AG08396 (cell line): ENCODE data around the gene INIP.

Experiments used
- DNase-seq: peaks from one replicate; pipeline ENCODE4 v3.0.0; 2012; ENCODE audit warnings: low spot score, mixed read lengths

INIP gene, protein sequence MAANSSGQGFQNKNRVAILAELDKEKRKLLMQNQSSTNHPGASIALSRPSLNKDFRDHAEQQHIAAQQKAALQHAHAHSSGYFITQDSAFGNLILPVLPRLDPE

DNA sequence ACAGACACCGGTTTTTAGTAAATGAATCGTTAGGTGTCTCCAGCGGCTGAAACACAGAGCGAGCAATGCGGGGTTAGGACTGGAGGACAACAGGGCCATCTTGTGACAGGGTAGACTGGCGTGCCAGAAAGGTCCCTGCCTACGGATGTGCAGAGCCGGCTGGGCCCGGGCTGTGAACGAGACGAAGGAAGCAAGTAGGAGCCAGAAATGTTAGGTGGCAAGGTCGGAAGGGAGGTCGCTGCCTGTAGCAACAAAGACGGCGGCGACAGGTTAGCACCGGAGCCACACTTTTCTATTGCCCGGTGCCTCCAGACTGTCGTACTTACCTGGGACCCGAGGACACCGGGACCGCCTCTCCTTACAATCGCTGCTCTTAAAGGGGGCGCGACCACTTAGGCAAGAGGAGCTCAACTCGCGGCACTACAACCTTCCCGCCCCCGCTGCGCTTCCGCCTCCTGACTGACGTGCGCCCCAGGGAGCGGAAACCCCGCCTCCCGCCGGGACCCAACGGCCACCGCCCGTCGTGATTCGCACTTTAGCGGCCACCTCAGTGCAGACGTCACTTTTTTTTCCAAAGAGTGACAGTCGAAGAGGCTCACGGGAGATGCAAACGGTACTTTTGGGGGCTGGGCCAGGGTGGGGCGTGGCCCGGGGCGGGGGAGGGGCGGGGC lies at the start of gene INIP:
Gene INIP (minus strand): TSS at position 457 of the 671 bp plus-strand sequence. CDS start 1,632 bp downstream, outside the sequence.
- DNase-seq, result peak; percentile 96

DNA sequence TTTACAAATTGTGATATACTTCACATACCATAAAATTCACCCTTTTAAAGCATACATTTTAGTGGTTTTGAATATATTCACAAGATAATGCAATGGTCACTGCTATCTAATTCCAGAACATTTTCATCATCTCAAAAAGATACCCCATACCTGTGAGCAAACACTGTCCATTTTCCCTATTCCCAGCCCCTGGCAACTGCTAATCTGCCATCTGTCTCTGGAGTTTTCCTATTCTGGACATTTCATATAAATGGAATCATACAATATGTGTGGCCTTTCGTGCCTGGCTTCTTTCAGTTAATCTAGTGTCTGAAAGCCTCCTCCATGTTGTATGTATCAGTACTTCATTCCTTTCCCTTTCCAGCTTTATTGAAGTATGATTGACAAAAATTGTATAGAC lies 47.4 kb upstream of the INIP start:
- DNase-seq, result no peak

DNA sequence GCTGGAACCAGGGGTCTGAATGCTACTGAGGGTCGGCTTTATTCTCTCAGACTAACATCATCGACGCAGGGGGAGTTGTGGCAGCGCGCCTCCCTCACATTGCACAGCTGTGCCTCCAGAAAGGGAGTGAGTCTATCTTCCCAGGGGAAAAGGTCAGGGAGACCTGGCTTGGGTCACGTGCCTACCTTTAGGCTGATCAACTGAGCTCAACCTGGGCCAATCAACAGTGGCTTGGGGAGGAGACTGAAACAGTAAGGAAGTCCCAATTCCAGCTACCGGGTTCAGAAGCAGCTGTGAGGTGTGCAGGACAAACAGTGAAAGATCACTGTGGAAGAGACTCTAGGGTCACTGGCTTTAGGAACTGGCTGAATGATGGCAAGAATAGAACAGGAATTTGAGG lies 46.9 kb upstream of the INIP start:
- DNase-seq, result no peak

DNA sequence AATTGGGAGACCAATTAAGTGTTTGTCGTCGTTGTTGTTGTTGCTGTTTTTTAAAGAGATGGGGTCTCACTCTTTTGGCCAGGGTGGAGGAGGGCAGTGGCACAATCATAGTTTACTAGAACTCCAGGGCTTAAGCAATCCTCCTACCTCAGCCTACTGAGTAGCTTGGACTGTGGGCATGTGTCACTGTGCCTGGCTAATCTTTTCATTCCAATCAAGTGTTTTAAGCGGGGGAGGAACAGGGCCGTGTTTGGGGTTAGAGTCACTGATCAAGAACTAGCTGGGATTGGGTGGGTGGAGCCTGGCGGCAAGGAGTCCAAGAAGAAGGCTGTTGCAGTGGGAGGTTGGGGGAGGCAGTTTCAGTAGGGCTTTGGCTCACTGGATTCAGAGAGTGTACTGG lies 46.4 kb upstream of the INIP start:
- DNase-seq, result peak; percentile 65

DNA sequence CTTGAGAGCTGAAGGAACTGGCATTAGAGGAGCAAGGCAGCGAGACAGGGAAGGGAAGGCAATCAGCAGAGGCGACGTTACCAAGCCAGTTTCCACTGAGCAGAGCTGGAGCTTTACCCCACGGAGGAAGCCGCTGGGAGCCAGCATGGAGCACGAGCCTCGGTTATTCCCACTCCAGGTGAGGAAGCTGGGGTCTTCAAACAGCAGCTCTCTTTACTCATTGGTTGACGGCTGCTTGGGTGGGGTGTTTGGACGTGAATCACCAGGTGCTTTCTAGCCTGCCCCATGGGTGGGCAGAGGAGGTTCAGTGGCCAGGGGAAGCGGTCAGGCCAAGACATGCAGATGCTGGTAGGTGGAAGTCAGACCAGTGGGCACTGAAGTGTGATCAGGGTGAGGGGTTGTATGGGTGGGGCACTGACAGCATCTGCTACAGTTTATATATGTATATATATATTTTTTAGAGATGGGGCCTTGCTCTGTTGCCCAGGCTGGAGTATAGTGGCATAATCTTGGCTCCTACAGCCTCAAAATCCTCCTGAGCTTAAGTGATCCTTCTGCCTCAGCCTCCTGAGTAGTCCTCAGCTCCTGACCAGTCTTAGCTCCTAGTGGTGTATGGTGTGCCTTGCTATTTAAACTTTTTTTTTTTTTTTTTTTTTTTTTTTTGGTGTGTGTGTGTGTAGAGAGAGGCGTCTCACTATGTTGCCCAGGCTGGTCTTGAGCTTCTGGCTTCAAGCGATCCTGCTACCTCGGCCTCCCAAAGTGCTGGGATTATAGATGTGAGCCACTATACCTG lies 45.0 kb upstream of the INIP start:
- DNase-seq, result no peak

DNA sequence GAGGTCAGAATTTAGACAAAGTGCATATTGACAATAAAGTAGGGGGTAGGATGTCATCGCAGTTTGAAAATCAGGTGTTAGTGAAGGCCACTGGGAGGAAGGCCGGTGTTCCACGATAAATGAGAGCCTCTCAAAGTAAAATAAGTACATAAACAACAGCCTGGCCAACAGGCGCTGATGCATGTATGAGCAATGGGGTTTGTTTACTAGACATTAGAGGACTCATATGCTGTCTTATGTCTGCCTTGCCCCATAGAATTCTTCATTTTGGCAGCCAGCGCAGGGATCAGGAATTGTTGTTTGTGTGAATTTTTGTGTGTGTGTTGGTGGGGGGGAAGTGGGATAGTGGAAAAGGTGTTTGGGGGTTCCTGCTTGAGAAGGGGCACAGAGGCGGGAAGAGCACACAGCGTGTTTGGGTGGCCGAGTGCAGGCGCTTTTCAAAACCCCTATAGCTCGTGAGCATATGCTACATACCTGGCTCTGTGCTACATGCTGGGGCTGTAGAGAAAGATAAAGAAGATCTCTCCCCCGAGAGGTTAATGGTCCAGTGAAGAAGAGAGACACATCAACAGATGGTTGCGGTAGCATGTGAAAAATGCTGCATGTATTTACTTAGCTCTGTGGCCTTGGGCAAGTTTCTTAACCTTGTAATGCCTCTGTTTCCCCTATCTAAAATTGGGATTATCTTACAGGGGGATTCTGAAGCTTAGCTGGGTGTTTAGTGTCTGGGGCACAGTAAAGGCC lies 44.2 kb upstream of the INIP start:
- DNase-seq, result peak; percentile 60

DNA sequence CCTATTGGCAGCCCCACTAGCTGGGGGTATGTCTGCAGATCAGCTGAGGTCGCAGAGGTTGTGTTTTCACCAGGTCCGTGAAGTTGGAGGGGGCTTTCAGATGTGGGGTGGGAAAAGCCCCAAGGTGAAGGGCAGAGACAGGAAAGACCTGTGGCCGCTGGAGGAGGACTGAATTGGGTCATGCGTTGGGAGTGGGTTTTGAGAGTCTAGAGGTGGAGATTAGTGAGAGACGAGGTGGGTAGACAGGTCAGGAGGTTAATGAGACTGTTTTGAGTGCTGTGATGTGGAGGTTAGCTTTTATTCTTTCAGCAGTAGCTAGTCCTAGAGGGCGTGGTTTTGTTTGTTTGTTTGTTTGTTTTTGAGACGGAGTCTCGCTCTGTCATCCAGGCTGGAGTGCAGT lies 42.9 kb upstream of the INIP start:
- no peak for DNase-seq

DNA sequence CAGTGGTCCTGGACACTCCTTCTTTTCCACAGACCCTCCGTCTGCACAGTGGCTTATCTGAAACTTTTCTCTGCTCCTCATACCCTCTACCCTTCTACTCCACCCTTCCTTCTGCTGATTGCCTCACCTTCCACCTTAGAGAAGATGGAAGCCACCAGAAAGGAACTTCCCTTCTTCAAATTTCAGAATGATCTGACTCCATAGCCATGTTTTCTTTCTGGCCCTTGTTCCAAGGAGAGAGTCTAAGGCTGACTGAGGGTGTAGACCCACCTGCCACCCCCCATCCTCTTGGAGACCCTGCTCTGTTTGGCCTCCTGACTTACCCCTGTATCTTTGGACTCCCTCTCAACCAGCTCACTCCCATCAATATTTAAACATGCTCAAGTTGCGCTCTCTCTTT lies 40.0 kb upstream of the INIP start:
- DNase-seq, result no peak

DNA sequence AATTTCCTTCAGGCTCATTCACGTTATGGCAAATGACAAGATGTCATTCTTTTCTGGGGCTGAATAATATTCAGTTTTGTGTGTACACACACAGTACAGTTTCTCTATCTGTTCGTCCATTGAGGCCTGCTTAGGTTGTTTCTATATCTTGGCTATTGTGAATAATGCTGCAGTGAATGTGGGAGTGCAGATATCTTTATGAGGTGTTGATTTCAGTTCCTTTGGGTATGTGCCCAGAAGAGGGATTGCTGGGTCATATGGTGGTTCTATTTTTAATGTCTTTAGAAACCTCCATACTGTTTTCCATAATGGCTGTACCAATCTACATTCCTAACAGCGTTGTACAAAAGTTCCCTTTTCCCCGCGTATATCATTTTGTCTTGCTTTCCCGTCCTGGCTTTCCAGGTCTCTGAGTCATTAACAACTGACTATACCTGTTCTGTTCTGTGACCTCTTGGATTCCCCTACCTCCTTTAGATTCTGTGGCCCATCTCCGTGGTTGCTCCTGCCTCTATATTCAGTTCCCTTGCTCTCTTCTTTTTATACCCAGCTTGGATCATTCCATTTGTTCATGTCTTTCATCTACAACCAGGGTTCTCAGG lies 39.5 kb upstream of the INIP start:
- no peak for DNase-seq

DNA sequence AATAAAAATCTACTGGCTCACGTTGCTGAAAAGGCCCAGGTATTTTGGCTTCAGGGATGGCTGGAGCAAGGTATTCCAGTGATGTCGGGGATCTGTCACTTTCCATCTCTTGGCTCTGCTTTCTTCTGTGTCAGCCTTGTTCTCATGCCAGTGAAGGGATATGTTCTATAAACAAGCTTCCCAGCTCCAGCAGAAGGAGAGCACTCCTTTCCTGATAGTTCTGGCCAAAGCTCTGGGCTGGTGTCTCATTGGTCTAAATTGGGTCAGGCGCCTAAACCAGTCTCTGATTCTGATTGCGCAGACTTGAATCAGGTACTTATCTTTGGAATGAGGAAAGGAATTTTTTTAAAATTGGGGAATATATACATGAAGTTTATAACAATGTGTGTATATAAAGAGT lies 37.8 kb upstream of the INIP start:
- peak; percentile 48 for DNase-seq

DNA sequence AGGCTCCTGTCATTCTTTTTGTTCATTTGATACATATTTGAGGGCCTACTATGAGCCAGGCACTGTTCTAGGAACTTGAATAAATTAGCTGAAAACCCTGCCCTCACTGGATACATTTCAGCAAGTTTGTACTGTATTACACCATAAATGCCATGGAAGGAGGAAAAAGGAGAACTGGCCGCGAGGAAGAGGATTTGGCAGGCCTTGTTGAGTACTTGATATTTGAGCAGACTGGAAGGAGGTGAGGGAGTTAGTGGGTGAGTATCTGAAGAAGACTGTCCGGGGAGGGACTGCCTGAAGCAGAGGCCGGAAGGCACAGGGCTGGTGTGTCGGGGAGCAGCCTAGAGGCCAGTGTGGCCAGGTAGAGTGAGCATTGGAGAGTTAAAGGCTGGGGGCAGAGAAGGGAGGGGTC lies 37.1 kb upstream of the INIP start:
- no peak for DNase-seq

DNA sequence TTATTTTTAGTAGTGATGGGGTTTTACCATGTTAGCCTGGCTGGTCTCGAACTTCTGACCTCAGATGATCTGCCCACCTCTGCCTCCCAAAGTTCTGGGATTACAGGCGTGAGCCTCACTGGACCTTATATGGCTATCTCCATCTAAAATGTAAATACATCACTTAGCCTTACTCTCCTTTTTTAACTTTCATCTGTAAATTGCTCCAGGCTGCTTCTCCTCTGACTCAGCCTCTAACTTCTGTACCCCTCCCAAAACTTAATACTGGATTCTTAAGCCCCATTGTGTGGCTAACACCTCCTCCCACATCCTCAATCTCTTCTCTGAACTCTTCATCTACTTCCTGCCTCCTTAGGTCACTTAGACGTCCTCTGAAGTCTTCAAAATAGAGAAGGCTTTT lies 36.7 kb upstream of the INIP start:
- no peak for DNase-seq

DNA sequence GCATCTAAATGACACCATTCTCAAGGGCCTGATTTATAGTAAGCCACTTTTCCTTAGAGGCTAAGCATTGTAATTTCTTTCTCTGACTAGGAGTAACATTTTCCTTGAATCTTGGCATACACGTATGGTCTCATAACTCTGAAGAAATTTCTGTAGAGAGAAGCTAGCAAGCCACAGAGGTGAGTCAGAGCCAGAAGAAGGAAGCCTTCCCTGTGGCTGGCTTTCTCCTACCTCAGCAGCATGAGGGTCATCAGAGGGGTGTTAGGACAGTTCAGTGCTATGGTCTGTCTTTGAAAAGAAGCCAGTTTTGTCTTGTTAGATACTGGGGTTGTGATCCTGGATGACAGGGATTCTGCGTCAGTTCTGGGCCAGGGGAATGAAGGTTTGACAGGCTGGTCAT lies 35.8 kb upstream of the INIP start:
- DNase-seq, result peak; percentile 83

DNA sequence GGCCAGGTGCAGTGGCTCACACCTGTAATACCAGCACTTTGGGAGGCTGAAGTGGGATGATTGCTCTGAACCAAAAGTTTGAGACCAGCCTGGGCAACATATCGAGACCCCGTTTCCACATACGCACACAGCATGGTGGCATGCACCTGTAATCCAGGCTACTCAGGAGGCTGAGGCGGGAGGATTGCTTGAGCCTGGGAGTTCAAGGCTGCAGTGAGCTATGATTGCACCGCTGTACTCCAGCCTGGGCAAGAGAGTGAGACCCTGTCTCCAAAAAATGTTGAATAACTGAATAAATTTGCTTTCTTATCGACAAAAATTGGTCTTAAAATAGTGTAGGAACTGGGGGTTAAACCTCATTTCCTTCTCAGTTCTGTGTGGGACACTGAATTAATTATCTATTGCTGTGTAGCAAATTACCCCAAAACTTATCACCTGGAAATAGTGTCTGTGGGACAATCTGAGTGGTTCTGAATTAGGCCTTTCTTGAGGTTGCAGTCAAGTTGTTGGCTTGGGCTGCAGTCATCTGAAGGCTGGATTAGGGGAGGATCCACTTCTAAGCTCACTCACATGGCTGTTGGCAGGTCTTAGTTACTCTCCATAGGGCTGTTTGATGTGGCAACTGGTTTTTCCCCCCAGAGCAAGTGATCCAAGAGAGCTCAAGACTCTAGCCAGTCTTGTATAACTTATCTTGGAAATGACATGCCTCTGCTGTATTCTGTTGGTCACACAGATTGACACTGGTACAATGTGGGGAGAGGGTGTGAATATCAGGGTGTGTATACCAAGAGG lies 34.6 kb upstream of the INIP start:
- DNase-seq, result no peak

DNA sequence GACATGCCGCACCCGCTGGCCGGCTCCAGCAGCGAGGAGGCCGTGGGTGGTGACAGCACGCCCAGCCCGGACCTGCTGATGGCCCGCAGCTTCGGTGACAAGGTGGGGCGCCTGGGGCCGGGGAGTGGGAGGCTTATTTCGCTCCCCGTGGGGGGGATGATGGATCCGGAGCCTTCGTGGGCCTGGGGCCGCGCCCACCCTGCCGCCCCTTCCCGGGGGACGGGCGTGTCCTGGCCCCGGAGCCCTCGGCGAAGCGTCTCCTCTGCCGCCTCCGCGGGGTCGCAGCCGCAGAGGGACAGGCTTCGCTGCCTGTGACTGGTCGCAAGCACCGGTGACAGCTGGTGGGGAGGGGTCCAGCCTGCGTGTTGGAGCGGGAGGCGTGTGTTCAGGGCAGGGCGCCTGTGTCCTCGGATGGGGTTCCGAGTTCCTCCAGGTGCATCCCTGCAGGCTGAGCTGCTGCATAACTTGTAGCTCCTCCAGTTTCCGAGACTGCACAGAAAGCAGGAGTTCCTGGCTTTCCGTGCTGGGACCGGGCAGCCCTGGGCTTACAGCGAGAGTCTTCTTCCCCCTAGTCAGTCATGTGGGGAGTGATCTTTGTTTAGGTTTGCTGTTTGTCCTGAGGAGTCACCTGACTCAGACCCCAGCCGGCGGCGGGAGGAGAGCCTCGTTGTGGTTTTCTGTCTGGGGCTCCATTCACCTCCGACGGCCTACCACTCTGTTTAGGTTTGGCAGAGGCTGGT lies 33.3 kb upstream of the INIP start:
- peak; percentile 82 for DNase-seq

DNA sequence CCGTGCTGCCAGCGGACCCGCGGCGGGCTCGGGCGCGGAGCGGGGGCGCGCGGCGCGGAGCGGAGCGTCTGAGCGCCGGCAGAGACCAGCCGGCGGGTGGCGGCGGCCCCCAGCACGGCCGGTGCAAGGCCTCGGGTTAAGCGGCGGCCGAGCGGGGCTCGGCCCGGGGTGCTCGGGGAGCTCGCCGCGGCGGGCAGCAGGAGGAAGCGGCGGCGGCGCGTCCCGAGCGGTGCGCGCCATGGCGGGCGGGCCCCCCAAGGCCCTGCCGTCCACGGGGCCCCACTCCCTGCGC lies 32.8 kb upstream of the INIP start:
- no peak for DNase-seq

DNA sequence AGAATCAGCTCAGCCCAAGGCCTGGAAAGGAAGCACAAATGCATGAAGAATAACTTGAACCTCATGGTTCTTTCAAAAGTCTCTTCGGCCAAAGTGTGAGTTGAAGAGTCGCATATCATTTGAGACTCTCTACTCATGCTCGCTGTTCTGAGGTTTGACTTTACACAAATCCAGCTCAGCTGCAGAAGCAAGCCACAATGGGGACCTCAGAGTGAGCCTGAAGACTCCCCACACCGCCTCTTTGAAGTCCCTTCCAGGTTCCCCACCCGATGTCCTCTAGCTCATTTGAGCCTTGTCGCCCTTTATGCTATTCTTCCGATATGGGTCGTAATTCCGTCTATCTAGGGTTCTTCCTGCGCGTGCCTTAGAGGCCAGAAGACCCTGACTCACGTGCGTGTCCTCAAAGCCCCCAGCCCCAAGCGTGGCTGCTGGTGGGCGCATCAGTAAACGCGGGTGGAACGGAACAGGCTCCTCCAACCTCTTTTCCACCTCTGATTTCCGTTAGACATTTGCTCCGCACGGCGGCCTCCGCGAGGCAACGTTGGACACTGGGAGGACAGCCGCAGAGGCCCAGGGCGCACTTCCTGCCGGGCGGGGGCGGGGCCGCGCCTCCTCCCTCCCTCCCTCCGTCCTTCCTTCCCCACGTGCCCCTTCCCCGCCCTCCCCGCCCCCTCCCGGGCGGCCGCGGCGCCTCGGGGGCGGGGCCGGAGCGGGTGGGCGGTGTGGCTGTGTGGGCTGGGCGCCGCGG lies 32.3 kb upstream of the INIP start, which contains the start of gene SNX30:
Gene SNX30 (plus strand): TSS at position 745 of the 748 bp plus-strand sequence. CDS start 242 bp downstream, outside the sequence.
- DNase-seq, result peak; percentile 96

DNA sequence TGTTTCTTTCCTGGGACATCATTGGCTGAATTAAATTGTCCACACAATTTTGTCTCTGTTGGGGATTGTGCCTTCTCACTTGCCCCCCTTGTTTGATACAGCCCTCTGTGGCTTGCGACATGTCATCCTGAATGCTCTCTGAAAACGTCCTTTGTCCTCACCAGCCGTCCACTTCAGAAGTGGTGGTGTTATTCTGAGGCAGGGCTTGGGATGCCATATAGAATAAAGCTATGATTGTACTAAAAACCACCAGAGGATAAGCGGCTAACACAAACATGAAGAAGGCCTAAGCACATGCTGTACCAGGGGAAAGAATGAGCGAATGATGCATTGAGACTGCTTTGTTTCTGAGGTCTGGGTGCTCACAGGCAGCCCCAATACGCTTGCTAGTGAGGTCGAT lies 29.2 kb upstream of the INIP start:
- DNase-seq, result no peak

DNA sequence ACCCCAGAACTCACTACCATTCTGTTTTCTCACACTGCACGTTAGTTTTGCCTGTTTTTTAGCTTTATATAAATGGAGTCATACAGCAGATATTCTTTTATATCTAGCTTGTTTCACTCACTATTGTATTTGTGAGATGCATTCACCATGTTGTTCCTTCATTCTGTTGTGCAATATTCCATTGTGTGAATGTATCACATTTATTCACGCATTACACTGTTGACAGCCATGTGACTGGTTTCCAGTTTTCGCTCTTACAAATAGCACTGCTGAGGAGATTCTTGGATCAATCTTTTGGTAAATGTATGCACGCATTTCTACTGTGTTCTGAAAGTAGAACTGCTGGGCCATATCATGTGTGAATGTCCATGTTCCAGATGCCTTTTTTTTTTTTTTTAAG lies 26.3 kb upstream of the INIP start:
- no peak for DNase-seq

DNA sequence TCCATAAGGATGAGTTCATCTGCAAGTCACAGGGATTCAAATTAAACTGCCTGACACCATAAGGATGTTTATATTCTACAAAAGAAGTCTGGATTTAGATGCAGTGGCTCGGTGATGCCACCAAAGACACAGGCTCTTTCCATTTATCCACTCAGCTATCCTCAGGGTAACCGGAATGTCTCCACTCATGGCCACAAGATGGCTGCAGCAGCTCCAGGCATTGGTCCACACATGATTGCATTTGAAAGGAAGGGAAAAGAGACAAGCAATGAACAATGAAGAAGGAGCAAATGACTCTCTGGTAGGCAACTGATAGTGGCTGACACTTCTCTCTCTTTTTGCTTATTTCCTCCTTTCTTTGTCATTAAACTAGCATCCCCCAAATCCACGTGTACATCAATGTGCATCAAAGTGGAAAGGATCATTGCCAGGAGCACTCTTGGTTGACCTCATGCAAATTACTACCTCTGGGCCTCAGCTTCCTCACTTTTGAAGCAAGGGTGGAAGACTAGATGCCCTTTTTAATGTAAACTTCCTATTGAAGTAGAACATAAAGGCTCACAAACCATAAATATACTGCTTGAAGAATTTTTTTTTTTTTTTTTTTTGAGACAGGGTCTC lies 25.4 kb upstream of the INIP start:
- no peak for DNase-seq
